NCI-H1092 treated with DMSO at 0.1 percent for 48 hours (cell line): ENCODE measurements around the gene HIGD2A.
"Not testable (repeated sequence)": the region's sequence is repeated elsewhere in the genome, so short reads cannot be mapped to it uniquely, and the experiment has no call there.

ENCODE experiments used
- DNase-seq: peaks from one replicate; lab custom pipeline; 2025; lab: John Stamatoyannopoulos, UW

The HIGD2A gene

GRCh38 chr5:176394881-176395675 is 6.5 kb downstream of the HIGD2A start:
- DNase-seq = no peak

GRCh38 chr5:176396330-176396729 is 7.8 kb downstream of the HIGD2A start:
- no peak for DNase-seq

GRCh38 chr5:176397736-176398420 is 9.3 kb downstream of the HIGD2A start:
- DNase-seq = no peak

GRCh38 chr5:176400382-176401156 is 12.0 kb downstream of the HIGD2A start:
- no peak for DNase-seq

- no peak for DNase-seq
These were observed 13.0 kb downstream of the HIGD2A start for GRCh38 chr5:176401281-176402205.

- no peak for DNase-seq
These were observed 17.3 kb downstream of the HIGD2A start for GRCh38 chr5:176405656-176406435.

GRCh38 chr5:176406436-176407052 is 18.0 kb downstream of the HIGD2A start:
- no peak for DNase-seq

- no peak for DNase-seq
These were observed 19.1 kb downstream of the HIGD2A start for GRCh38 chr5:176407456-176408251.

- not testable (repeated sequence) for DNase-seq
These were observed 19.7 kb downstream of the HIGD2A start for GRCh38 chr5:176408252-176408573.

GRCh38 chr5:176408590-176408989 is 20.0 kb downstream of the HIGD2A start:
- no peak for DNase-seq

GRCh38 chr5:176409765-176410164 is 21.2 kb downstream of the HIGD2A start:
- no peak for DNase-seq

- no peak for DNase-seq
These were observed 22.1 kb downstream of the HIGD2A start for GRCh38 chr5:176410486-176411180.

- DNase-seq = no peak
These were observed 24.1 kb downstream of the HIGD2A start for GRCh38 chr5:176412517-176413254.

- no peak for DNase-seq
These were observed 24.7 kb downstream of the HIGD2A start for GRCh38 chr5:176413255-176413565.

- no peak for DNase-seq
These were observed 25.2 kb downstream of the HIGD2A start for GRCh38 chr5:176413709-176414191.

GRCh38 chr5:176414704-176415103 is 26.2 kb downstream of the HIGD2A start:
- DNase-seq = no peak

GRCh38 chr5:176415240-176415951 is 26.8 kb downstream of the HIGD2A start:
- no peak for DNase-seq
